GM19240 (cell line): ENCODE data around the gene APLP1.
"Not testable (repeated sequence)": the region's sequence is repeated elsewhere in the genome, so short reads cannot be mapped to it uniquely, and the experiment has no call there.

Experiments
- DNase-seq: peaks from one replicate; pipeline ENCODE4 v3.0.0; 2011; ENCODE audit warnings: low spot score; ENCODE audit not compliant: insufficient read length

The APLP1 gene

DNA sequence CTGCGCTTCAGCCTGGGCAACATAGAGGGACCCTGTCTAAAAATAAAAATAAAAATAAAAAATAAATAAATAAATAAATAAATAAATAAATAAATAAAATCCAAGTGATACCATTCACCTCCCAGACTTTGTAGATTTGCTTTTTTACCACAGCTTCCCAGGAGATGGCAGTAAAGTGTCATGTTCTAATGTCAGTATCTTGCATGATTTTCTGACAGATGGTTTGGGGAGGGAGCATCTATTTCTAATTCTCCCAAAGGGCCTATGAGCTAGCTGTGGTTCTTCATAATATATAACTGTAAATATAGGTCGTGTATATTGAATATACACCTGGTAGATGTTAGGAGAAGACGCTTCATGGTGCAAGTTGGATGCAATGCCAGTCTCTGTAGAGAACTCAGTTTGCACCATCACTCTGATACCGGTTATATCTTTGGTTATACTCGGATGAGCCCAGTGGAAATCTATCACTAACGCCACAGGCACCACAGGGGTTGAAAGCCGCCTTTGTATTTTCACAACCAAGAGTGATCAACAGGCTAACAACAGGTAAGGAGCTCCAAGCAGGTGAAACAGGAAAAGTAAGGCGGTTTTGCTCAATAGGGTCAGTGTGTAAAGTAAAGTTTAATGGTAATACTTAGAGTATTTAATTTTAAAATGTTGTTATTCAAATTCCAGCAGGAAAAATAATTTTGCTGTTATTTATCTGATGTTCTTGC lies 13.9 kb downstream of the APLP1 start:
- no peak for DNase-seq

DNA sequence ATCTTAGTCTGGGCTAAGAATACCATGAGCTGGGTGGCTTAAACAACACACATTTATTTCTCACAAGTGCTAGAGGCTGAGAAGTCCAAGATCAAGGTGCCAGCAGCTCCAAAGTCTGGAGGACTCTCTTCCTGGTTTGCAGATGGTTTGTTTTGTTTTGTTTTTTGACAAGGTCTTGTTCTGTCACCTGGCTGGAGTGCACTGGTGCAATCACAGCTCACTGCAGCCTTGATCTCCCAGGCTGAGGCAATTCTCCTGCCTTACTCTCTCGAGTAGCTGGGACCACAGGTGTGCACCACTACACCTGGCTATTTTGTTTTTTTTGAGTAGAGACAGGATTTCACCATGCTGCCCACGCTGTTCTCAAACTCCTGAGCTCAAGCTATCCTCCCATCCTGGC lies 15.5 kb downstream of the APLP1 start:
- no peak for DNase-seq

DNA sequence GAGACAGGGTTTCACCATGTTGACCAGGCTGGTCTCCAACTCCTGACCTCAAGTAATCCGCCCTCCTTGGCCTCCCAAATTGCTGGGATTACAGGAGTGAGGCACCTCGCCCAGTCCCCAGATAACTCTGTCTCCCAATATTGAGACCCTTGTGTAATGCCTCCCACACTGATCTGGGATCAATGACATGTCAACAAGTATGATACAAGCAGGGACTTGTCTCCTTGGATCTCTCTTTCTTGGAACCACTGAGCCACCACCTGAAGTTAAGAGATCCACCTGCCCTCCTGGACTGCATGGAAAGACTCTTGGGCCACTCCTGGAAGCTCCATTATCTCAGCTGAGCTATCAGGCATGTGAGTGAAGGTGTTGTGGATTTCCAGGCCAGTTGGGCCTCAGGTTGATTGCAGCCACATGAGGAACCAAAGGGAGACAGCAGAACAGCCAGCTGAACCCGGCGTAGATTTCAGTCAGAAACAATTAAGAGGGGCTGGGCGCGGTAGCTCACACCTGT lies 16.9 kb downstream of the APLP1 start:
- no peak for DNase-seq

DNA sequence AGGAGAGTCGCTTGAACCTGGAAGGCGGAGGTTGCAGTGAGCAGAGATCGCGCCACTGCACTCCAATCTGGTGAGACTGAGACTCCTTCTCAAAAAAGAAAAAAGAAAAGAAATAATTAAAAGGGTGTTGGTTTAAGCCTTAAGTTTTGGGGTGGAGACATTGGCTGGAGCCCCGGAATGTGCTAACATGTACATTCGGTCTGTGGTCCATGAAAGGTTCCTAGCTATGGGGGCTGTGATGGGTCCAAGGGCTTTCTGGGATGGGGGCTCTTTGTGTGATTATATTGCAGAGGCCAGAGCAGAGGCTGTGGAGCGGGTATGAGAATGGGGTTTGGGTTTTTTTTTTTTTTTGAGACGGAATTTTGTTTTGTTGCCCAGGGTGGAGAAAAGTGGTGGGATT lies 17.5 kb downstream of the APLP1 start:
- no peak for DNase-seq

DNA sequence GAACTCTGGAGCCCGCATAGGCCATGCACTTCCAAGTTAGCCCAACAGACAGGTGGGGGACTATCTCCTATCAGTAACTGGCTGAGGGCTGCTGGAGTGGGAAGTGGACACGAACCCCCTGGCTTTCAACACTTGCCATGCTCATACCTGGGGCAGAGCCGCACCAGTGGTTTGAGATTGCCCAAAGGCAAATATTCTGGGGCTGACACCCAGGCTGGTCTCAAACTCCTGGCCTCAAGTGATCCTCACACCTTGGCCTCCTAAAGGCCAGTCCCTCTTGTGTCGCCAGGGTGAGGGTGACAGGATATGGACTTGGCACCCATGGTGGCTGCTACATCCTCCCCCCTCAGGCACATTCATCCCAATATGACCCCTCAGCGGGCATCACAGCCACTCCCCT lies 18.8 kb downstream of the APLP1 start:
- DNase-seq: no peak

DNA sequence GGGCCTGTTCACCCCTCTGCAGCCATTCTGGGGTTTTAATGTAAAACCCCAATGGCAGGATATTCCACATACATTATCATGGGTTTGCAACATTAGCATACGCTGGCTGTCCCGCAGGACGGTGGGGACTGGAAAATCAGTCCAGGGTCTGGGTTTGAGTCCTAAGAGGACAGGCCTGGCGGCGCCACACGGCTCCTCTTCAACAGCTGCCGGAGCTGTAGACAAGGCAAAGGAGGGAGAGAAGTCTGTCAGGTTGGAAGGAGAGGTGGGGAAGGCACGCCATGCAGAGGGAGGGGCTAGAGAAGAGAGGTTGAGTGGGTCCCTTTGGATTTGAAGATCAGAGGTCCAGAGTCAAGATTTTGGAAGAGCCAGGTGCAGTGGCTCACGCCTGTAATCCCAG lies 20.0 kb downstream of the APLP1 start:
- DNase-seq: no peak

DNA sequence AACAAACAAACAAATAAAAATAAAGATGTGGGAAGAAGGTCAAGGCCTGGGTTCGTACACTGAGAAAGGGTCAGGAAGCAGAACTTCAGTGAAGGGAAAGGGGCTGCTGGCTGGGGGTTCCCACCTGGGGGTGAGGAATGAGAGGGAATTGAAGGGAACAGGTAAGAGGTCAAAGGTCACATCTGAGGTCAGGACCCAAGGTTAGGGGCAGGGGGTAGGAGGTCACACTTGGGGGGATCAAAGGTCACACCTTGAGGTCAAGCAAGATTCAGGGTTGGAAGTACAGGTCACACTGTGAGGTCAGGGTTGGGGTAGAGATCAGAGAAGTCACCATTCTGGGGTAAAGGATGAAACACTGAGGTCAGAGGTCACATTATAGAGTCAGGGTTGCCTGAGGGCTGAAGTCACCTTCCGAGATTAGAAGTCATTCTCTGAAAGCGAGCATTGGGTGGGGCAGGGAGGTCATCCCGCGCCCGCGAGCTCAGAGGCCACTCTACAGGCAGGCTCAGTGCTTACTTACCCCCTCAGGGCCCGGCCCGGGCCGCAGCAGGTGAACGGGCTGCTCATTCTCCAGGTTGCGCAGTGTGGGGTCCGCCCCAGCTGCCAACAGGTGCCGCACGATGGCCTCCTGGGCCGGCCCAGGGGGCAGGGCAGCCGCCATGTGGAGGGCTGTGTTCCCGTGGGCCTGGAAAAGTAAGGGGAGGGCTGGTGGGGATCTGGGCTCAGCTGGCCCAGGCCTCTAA lies 21.2 kb downstream of the APLP1 start:
- no peak for DNase-seq

DNA sequence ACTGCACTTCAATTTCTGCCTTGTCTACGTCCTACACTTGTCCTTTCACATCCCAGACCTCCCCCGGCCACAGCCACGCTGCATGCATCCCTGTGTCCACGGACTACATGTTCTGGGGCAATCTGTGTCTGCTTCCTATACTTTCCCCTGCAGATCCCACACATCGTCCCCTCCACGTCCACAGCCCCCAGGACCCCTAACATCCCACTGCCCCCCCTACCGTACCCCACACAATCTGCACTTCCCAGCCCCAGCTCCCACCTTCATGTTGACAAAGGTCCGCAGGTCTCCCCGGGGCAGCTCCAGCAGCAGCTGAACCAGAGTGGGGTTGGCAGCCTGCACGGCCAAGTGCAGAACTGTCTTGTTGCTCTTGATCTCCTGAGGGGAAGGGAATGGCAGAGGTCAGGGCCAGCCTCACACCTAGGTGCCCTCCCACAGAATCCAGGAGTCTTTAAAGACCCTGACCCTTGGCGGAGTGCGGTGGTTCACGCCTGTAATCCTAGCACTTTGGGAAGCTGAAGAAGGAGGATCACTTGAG lies 21.8 kb downstream of the APLP1 start:
- no peak for DNase-seq

DNA sequence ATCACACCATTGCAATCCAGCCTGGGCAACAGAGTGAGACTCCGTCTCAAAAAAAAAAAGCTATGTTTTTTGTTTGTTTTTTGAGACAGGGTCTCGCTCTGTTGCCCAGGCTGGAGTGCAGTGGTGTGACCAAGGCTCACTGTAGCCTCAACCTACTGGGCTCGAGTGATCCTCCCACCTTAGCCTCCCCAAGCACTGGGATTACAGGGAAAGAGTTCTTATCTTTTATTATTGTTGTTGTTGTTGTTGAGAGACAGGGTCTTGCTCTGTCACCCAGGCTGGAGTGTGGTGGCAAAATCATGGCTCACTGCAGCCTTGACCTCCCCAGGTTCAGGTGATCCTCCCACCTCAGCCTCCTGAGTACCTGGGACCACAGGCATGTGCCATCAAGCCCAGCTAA lies 23.4 kb downstream of the APLP1 start:
- DNase-seq: not testable (repeated sequence)

DNA sequence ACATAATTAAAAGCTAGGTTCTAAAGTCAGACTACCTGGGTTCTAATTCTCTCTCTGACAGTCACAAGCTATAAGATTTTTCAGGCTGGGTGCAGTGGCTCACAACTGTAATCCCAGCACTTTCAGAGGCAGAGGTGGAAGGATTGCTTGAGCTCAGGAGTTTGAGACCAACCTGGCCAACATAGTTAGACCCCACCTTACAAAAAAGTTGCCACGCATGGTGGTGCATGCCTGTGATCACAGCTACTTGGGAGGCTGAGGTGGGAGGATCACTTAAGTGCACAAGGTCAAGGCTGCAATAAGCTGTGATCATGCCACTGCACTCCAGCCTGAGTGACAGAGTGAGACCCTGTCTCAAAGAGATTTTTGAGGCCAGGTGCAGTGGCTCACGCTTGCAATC lies 26.0 kb downstream of the APLP1 start:
- DNase-seq: no peak

DNA sequence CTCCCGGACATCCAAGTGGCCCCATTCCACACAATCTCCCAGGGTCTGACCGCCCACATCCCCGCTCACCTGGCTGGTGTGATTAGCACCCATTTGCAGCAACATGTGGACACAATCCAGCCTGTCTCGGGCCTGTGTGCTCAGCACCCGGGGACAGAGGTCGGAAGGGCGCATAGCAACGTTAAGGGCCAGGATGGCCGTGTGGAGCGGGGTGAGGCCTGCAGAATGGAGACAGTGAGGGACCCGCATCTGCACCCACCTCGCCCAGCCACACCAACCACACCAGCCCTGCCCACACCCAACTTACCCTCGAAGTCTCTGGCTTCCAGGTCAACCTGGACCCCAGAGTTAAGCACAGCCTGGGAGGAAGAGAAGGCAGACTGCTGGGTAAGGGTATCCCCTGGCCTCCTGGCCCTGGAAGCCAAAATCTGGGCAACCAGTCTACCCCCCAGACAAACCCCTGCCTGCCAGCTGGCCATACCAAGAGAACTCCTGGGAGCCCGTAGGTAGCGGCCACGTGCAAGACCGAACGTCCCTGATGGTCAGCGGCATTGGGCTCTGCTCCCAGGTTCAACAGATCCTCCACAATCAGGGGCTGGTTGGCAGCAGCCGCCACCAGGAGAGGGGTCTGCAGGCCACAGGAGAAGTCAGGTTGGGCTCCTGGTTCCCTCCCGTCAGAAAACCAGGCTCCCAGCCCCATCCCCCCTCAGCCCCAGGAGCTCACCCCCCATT lies 27.7 kb downstream of the APLP1 start:
- DNase-seq: no peak

DNA sequence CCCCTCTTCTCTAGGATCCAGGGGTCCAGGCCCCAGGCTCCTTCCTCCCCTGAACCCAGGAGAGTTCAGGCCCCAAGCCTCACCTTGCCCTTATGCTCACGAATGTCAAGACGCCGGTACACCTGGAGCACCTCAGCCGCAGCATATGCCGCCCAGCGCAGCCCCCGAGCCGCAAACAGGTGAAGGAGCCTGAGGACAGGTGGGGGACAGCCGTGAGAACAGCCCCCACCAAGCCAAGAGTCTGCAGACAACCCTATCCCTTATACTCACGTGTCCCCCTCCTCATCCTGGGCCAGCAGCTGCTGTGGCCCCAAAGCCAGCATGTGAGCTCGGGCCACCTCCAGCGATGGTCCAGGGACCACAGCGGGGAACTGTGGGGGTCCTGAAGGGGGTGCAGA lies 28.3 kb downstream of the APLP1 start:
- DNase-seq: no peak

DNA sequence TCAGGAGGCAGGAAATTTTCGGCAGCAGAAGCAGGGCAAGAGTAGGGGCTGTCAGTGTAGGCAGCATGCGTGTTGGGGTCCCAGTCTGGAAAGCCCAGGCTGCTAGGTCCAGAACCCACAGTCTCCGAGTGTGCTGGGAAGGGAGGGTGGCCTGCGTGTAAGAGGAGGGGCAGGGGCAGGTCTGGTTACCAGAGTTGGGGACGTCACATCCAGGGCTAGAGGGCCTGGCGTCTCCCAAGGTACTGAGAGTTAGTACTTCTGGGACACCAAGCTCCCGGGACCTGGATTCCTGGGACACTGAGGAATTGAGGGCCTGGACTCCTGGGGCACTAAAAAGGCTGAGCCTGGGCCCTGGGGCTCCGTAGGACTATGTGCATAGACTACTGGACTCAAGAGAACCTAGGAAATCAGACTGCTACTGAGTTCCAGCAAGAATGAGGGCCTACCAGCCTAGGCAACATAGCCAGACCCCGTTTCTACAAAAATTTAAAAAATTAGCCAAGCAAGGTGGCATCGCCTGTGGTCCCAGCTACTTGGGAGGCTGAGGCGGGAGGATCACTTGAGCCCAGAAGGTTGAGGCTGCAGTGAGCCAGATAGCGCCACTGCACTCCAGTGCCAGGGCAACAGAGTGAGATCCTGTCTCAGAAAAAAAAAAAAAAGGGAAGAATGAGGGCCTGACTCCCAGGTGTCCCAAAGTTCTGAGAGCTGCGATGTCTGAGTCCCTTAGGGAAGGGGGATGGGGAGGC lies 29.5 kb downstream of the APLP1 start:
- no peak for DNase-seq

DNA sequence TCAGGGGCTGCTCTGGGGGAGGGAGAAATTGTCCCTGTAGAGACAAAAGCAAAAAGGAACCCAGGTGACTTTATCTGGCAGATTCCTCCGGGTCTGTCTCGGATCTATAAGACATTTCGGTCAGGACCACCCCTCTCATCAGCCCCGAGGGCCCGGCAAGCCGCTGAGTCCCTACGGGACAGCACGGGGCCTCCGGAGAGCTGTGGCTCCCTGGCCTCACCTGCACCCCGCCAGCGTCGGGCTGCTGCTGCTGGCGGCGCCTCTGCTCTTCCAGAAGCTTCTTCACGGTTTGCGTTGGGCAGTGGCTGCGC lies 30.1 kb downstream of the APLP1 start:
- no peak for DNase-seq

DNA sequence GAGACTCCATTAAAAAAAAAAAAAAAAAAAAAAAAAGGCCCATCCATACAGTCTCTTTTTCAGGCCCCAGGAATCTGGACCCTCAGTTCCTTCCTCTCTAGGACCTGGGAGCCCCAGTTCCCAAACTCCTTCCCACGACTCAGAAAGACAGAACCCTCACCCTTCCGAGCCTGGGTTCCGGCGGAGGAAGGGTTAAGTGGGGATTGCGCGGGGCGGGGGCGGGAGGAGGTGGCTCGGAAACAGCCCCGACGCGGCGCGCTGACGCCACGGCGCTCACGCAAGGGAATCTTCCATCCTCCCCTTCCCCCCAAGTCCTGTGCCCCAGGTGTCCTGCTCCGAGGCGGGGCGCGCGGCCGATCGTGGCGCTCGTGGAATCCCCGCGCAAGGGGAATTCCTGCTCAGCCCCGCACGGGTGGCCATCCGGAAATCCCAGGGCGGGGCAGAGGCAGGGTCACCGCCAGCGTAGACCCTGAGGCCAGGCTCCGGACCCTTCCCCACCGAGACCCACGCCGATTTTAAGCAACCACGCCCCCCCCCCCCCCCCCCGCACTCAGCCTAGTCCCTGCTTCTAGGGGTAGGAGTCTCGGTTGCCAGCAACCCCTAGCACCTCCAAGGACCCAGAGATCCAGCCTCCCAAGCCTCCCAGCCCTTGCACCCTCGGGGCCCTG lies 31.3 kb downstream of the APLP1 start:
- peak; percentile 79 for DNase-seq

DNA sequence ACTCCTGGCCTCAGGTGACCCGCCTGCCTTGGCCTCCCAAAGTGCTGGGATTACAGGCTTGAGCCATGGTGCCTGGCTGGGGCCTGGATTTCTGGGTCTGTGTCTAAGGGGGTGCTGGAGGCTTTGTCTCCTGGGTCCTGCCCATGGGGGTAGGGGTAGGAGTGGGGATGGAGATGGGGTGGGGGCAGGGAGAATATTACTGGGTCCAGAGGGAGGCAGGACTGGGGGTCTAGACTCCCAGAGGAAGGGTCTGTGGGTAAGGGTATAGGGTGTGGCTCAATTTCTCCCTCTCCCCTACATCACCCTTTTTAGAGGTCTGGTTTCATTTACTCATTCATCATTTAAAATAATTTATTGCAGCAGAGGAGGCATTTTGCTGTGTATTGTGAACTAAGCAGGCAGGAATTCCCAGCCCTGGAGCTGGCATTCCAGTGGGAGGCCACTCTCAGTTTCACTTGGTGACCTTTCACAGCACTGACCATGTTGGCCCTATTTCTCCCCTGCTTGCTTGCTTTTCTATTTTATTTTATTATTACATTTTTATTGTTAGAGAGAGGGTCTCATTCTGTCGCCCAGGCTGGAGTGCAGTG lies 32.8 kb downstream of the APLP1 start:
- no peak for DNase-seq

DNA sequence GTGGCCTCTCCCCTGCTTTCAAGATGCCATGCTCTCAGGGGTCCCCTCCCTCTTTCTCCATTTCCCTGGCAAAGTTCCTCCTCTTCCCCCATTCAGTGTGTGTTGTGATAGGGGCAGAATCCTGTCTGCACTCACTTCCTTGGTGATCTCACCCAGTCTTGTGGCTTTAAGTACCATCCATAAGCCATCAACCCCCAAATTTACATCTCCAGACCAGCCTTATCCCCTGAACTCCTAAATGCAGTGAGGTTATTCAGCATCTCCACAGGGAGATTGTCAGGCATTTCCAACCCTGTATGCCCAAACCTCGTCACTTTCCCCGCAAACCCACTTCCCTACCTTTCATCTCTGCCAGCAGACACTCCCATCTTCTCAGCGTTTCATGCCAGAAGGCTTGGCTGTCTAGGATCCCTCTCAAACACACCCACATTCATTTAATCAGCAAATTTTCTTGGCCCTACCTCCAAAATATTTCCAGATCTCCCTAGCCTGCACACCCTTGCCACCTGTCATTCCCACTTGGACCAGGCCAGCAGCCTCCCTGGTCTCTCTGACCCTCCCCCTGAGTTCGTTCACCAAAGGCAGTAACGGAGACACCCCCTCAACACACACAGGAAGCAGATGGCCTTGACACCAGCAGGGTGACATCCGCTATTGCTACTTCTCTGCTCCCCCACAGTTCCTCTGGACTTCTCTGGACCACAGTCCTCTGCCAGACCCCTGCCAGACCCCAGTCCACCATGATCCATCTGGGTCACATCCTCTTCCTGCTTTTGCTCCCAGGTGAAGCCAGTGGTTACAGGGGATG lies 33.7 kb downstream of the APLP1 start, which contains the start of gene HCST:
TSS of gene HCST (plus strand) at position 676 of the 808 bp plus-strand sequence. CDS start at position 741, 65 bp downstream.
- DNase-seq: no peak

DNA sequence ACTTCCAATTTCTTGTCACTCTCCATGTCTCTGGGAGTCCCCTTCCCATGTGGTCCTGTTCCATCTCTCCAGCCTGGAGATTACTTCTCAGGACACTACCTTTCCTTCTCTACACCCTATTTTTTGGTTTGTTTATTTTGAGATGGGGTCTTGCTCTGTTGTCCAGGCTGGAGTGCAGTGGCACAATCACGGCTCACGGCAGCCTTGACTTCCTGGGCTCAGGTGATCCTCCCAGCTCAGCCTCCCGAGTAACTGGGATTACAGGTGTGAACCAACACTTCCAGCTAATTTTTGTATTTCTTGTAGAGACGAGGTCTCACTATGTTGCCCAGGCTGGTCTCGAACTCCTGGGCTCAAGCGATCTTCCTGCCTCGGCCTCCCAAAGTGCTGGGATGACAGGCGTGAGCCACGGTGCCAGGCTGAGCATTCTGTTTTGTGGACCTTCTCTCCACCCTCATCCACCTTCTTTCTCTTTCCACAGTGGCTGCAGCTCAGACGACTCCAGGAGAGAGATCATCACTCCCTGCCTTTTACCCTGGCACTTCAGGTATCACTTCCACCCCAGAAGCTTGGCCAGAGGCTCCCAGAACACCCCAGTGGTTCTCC lies 34.6 kb downstream of the APLP1 start:
- no peak for DNase-seq

DNA sequence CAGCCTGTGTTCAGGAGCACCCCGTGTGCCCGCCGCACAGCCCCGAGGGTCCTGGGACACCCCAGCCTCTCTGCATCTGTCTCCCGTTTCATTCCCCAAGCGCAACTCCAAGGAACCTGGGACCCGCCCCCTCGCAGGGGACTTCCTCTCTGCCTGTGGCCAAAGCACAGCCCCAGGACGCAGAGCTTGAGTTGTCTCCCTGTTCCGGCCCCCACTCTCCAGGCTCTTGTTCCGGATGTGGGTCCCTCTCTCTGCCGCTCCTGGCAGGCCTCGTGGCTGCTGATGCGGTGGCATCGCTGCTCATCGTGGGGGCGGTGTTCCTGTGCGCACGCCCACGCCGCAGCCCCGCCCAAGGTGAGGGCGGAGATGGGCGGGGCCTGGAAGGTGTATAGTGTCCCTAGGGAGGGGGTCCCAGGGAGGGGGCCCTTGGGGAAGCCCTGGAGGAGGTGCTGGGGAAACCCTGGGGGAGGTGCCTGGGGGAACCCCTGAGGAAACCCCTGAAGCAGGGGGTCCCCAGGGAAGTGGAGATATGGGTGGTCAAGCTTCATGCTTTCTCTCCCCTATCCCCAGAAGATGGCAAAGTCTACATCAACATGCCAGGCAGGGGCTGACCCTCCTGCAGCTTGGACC lies 35.3 kb downstream of the APLP1 start:
- DNase-seq: peak; percentile 67
